Naive thymus-derived CD4-positive, alpha-beta T cell (primary cell): ENCODE measurements around the gene SAXO2. TPM values are rescaled to one million over a fixed set of nuclear protein-coding genes. Genes with fewer than 3 reads are reported as not detected.
A peak's percentile ranks its signal among the peaks of the same experiment; 100 is the strongest.
"Not testable (repeated sequence)": the region's sequence is repeated elsewhere in the genome, so short reads cannot be mapped to it uniquely, and the experiment has no call there.

Experiments used
- ATAC-seq: fragments of 150-1000 bp; cut with Tn5 transposase; 2 replicates; pipeline ENCODE4 v1.10.0; 2021; ENCODE audit warnings: mild to moderate bottlenecking, moderate library complexity
- CTCF ChIA-PET: fragments of 350-600 bp; sonication (Branson Sonifier 250); formaldehyde crosslinking; loops from one replicate; lab custom pipeline; 2021; ENCODE audit warnings: antibody characterized with exemption; lab: Charles Lee
- POLR2A ChIA-PET: fragments of 350-600 bp; sonication (Branson Sonifier 250); formaldehyde crosslinking; loops from one replicate; lab custom pipeline; 2021; ENCODE audit warnings: antibody characterized with exemption, inconsistent platforms; lab: Charles Lee
- DNase-seq, 9 donors: peaks; one replicate each; pipeline versions ENCODE4 v3.0.0 to v3.0.0-alpha.2; 2020 to 2022; ENCODE audit warnings: mixed read lengths in 1 of 9
- H3K27ac ChIP-seq: one replicate; pipeline ENCODE4 v1.7.0; 2013; ENCODE audit warnings: mild to moderate bottlenecking, low read depth, low read length, moderate library complexity
- H3K27me3 ChIP-seq, 2 donors: one replicate each; pipeline ENCODE4 v1.7.0; 2013; ENCODE audit warnings: low read length in 2 of 2, mild to moderate bottlenecking in 2 of 2, moderate library complexity in 2 of 2; ENCODE audit not compliant: control insufficient read depth in 2 of 2, insufficient read depth in 2 of 2
- H3K36me3 ChIP-seq, 3 experiments: 1 replicate in 2 of 3; 2 replicates in 1 of 3; pipeline ENCODE4 v1.7.0; 2013; ENCODE audit warnings: low read length in 3 of 3, mild to moderate bottlenecking in 3 of 3, moderate library complexity in 1 of 3; ENCODE audit not compliant: insufficient read depth in 3 of 3, control insufficient read depth in 2 of 3
- H3K4me1 ChIP-seq, 2 donors: one replicate each; pipeline ENCODE4 v1.7.0; 2013; ENCODE audit warnings: low read length in 2 of 2, mild to moderate bottlenecking in 2 of 2, moderate library complexity in 1 of 2; ENCODE audit not compliant: control insufficient read depth in 2 of 2, insufficient read depth in 2 of 2
- H3K4me3 ChIP-seq: 2 replicates; pipeline ENCODE4 v1.7.0; 2013; ENCODE audit warnings: mild to moderate bottlenecking, low read length
- H3K9me3 ChIP-seq, 3 experiments: 1 replicate in 2 of 3; 2 replicates in 1 of 3; pipeline ENCODE4 v1.7.0; 2013; ENCODE audit warnings: low read length in 3 of 3; ENCODE audit not compliant: control insufficient read depth in 2 of 3
- H3K27ac Mint-ChIP-seq, 9 donors: one replicate each; pipeline ENCODE4 v1.8.0; 2020 to 2022; ENCODE audit warnings: mixed read lengths in 9 of 9, mild to moderate bottlenecking in 8 of 9, moderate library complexity in 5 of 9, inconsistent platforms in 2 of 9
- H3K27me3 Mint-ChIP-seq, 5 donors: one replicate each; pipeline ENCODE4 v1.8.0; 2021 to 2022; ENCODE audit warnings: mixed read lengths in 5 of 5, mild to moderate bottlenecking in 1 of 5
- H3K36me3 Mint-ChIP-seq, 5 donors: one replicate each; pipeline ENCODE4 v1.8.0; 2020 to 2022; ENCODE audit warnings: mixed read lengths in 5 of 5, mild to moderate bottlenecking in 3 of 5, inconsistent platforms in 1 of 5
- H3K4me1 Mint-ChIP-seq, 7 donors: one replicate each; pipeline ENCODE4 v1.8.0; 2020 to 2022; ENCODE audit warnings: mixed read lengths in 7 of 7, mild to moderate bottlenecking in 3 of 7, inconsistent platforms in 1 of 7
- H3K4me3 Mint-ChIP-seq, 10 donors: one replicate each; pipeline ENCODE4 v1.8.0; 2020 to 2022; ENCODE audit warnings: mild to moderate bottlenecking in 10 of 10, mixed read lengths in 10 of 10, moderate library complexity in 6 of 10, inconsistent platforms in 2 of 10
- H3K9me3 Mint-ChIP-seq, 11 donors: one replicate each; pipeline ENCODE4 v1.8.0; 2020 to 2022; ENCODE audit warnings: mixed read lengths in 11 of 11, mild to moderate bottlenecking in 4 of 11, inconsistent platforms in 1 of 11, moderate library complexity in 1 of 11
- intact Hi-C, 2 donors: fragments of 100-400 bp; cut with micrococcal nuclease; formaldehyde crosslinking; loops; one replicate each; pipeline ENCODE4 v1.15.1; 2023
- polyA plus RNA-seq, 2 donors: library from polyadenylated mRNA; unstranded; fragments of 300-500 nt; fragmentation: Illumina TruSeq; gene quantifications; one replicate each; pipeline ENCODE4 v1.2.3, GENCODE V29; 2021
- total RNA-seq, 6 experiments: library from RNA in 5 of 6; stranded (reverse) in 5 of 6; gene quantifications; 1 replicate in 5 of 6; 2 replicates in 1 of 6; pipeline ENCODE4 v1.2.3 and lab custom pipeline; 2021 to 2026

Gene SAXO2
- total and polyA plus RNA-seq, 7 experiments from 2014 or later, result 0.25 to 6.4 (median 1.6) TPM; not detected in 2

DNA sequence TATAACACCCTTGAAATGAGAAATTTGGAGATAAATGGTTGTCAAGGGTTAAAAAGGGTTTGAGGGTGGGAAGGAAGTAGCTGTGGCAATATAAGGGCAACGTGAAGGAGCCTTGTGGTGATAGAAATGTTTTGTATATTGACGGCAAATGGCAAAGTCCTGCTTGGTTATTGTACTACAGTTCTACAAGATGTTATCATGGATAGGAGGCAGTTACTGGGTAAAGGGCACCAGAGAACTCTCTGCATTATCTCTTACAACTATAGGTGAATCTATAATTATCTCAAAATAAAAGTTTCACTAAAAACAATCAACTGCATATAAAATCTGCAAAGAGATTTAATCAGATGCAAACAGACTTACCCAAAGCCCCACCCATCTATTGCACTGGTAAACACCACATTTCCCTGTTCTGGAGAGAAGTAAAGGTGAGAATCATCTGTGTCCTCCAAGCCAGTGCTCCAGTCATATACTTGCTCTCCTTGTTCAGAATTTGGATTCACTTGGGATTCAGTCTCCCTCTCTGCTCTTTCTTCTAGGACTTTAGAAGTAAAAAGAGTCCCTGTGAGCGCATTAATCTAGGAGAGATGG is 24.6 kb upstream of the SAXO2 start:
- H3K27me3 Mint-ChIP-seq, H3K9me3 ChIP-seq, H3K4me3 Mint-ChIP-seq, H3K4me1 Mint-ChIP-seq, H3K27ac ChIP-seq, DNase-seq, ATAC-seq, H3K9me3 Mint-ChIP-seq, H3K4me3 ChIP-seq, H3K27me3 ChIP-seq, H3K4me1 ChIP-seq, H3K27ac Mint-ChIP-seq, CTCF ChIA-PET, intact Hi-C loops, POLR2A ChIA-PET: not testable (repeated sequence)
- peaks cover 9 to 49% (median 31%) of the 10 kb centered on the region in 5 donors for H3K36me3 Mint-ChIP-seq
- peaks cover 0 to 24% (median 4%) of the 10 kb centered on the region in 3 experiments for H3K36me3 ChIP-seq

- POLR2A ChIA-PET, result no interaction called here
- no peak overlapping the region for H3K4me3 Mint-ChIP-seq
- intact Hi-C loops, result no loop called here
- no peaks in the 10 kb centered on the region for H3K4me1 ChIP-seq
- peaks cover 0 to 10% (median 5%) of the 10 kb centered on the region in 7 donors for H3K4me1 Mint-ChIP-seq
- DNase-seq, result no peak
- peaks cover 0 to 24% (median 4%) of the 10 kb centered on the region in 3 experiments for H3K36me3 ChIP-seq
- H3K36me3 Mint-ChIP-seq, result peaks cover 16 to 55% (median 32%) of the 10 kb centered on the region in 5 donors
- no peaks in the 10 kb centered on the region for H3K27me3 ChIP-seq
- no peak overlapping the region for H3K27ac ChIP-seq
- CTCF ChIA-PET, result no interaction called here
- no peaks in the 10 kb centered on the region for H3K9me3 ChIP-seq
- no peaks in the 10 kb centered on the region for H3K27me3 Mint-ChIP-seq
- no peak overlapping the region for H3K4me3 ChIP-seq
- no peaks in the 10 kb centered on the region for H3K9me3 Mint-ChIP-seq
- ATAC-seq, result no peak
- H3K27ac Mint-ChIP-seq, result peak overlapping the region in 2 of 9 donors; percentile 7 to 44
Measured at GRCh38 chr15:82239685-82240391, 22.8 kb upstream of the SAXO2 start.

- H3K27me3 ChIP-seq, H3K4me3 ChIP-seq, DNase-seq, H3K27ac ChIP-seq, H3K9me3 ChIP-seq, CTCF ChIA-PET, intact Hi-C loops, H3K27me3 Mint-ChIP-seq, H3K27ac Mint-ChIP-seq, H3K4me1 ChIP-seq, ATAC-seq, POLR2A ChIA-PET, H3K9me3 Mint-ChIP-seq: not testable (repeated sequence)
- Mint-ChIP-seq H3K4me3 (peak overlapping the region in 1 of 10 donors; percentile 27), H3K36me3 (peaks cover 24 to 58% (median 34%) of the 10 kb centered on the region in 5 donors), H3K4me1 (peaks cover 5 to 22% (median 11%) of the 10 kb centered on the region in 7 donors)
- peaks cover 0 to 24% (median 4%) of the 10 kb centered on the region in 3 experiments for H3K36me3 ChIP-seq
Measured at GRCh38 chr15:82241836-82242499, 20.6 kb upstream of the SAXO2 start.

- H3K4me1 ChIP-seq, H3K9me3 ChIP-seq, H3K27ac ChIP-seq, POLR2A ChIA-PET, intact Hi-C loops, ATAC-seq, H3K9me3 Mint-ChIP-seq, H3K27me3 ChIP-seq, H3K4me3 ChIP-seq, CTCF ChIA-PET, H3K27me3 Mint-ChIP-seq, H3K27ac Mint-ChIP-seq, DNase-seq, H3K4me3 Mint-ChIP-seq: not testable (repeated sequence)
- peaks cover 6 to 23% (median 11%) of the 10 kb centered on the region in 7 donors for H3K4me1 Mint-ChIP-seq
- H3K36me3 ChIP-seq, result peaks cover 0 to 21% (median 4%) of the 10 kb centered on the region in 3 experiments
- H3K36me3 Mint-ChIP-seq, result peaks cover 24 to 57% (median 30%) of the 10 kb centered on the region in 5 donors
Measured at GRCh38 chr15:82243644-82244043, 19.0 kb upstream of the SAXO2 start.

DNA sequence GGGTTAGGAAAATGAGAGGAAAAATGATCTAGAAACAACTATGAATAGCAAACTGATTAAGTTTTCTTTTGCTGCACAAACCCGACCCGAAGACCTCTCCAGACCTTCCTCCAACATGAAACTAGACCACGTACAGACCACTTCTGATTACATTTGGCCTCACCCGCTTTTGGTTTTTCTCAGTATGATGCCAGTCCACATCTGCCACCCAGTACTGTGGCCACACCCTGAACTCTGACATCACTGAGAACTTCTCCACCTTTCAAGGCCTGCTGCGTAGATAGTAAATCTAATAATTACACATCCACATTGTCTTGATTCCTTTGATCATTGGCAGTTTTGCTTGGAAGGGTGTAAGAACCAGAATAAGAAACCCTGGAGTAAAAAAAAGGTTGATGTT is 16.7 kb upstream of the SAXO2 start:
- H3K9me3 Mint-ChIP-seq, H3K4me1 ChIP-seq, H3K27ac Mint-ChIP-seq, H3K9me3 ChIP-seq, H3K27ac ChIP-seq, H3K27me3 Mint-ChIP-seq, POLR2A ChIA-PET, H3K27me3 ChIP-seq, H3K36me3 ChIP-seq, ATAC-seq, CTCF ChIA-PET, H3K4me3 Mint-ChIP-seq, intact Hi-C loops, DNase-seq, H3K4me3 ChIP-seq: not testable (repeated sequence)
- H3K4me1 Mint-ChIP-seq, result peaks cover 5 to 21% (median 11%) of the 10 kb centered on the region in 7 donors
- H3K36me3 Mint-ChIP-seq, result peaks cover 15 to 37% (median 19%) of the 10 kb centered on the region in 5 donors

GRCh38 chr15:82248261-82248660 is 14.4 kb upstream of the SAXO2 start:
- H3K9me3 Mint-ChIP-seq, H3K4me3 Mint-ChIP-seq, H3K4me3 ChIP-seq, H3K27ac Mint-ChIP-seq, H3K27me3 Mint-ChIP-seq, H3K36me3 ChIP-seq, ATAC-seq, H3K27me3 ChIP-seq, DNase-seq, H3K27ac ChIP-seq, H3K4me1 ChIP-seq, POLR2A ChIA-PET, H3K9me3 ChIP-seq, intact Hi-C loops: not testable (repeated sequence)
- peaks cover 6 to 15% (median 9%) of the 10 kb centered on the region in 7 donors for H3K4me1 Mint-ChIP-seq
- CTCF ChIA-PET, result interaction anchor here (1.2 kb wide), 1 partner anchor 36 kb away, joined by 5 read pairs; no protein-coding TSS in a partner anchor
- H3K36me3 Mint-ChIP-seq, result peaks cover 13 to 39% (median 18%) of the 10 kb centered on the region in 5 donors
